Measurements from ENCODE around the gene RNF223. TPM values are rescaled to one million over a fixed set of nuclear protein-coding genes. Genes with fewer than 3 reads are reported as not detected.

Gene RNF223
- total RNA-seq, 4 donors from 2014 or later = not detected

GRCh38 chr1:1094981-1095380 lies 20.9 kb upstream of the RNF223 start:
- no peak overlapping the region for H3K4me3 ChIP-seq
- H3K9me3 ChIP-seq = no peaks in the 10 kb centered on the region
- no peak overlapping the region for H3K27ac ChIP-seq
- 86 to 91% methylated on average over 7 of the region's 7 CpGs for WGBS, 2 donors
- H3K36me3 ChIP-seq = peaks cover 0 to 14% (median 0%) of the 10 kb centered on the region in 3 donors
- H3K4me1 ChIP-seq = no peaks in the 10 kb centered on the region
- no peak for DNase-seq (ENCODE audit: low spot score in 2 of 2)
- peaks cover 0 to 5% of the 10 kb centered on the region in 2 donors for H3K27me3 ChIP-seq
- TF ChIP-seq EP300 (IDR thresholded peaks at IDR 0.05) (no peak), POLR2A (IDR thresholded peaks at IDR 0.05) (no peak), CTCF (IDR thresholded peaks at IDR 0.05) (no peak)

- no peak for DNase-seq (ENCODE audit: low spot score in 2 of 2)
- Histone ChIP-seq H3K27me3 (peaks cover 0 to 4% of the 10 kb centered on the region in 2 donors), H3K27ac (no peak overlapping the region), H3K4me3 (no peak overlapping the region), H3K4me1 (no peaks in the 10 kb centered on the region), H3K9me3 (no peaks in the 10 kb centered on the region), H3K36me3 (peaks cover 0 to 27% (median 0%) of the 10 kb centered on the region in 3 donors)
- no peak for TF ChIP-seq EP300 (IDR thresholded peaks at IDR 0.05)
- no peak for TF ChIP-seq CTCF (IDR thresholded peaks at IDR 0.05)
- TF ChIP-seq POLR2A (IDR thresholded peaks at IDR 0.05) = no peak
- 84 to 88% methylated on average over 10 of the region's 10 CpGs for WGBS, 2 donors
Observed at GRCh38 chr1:1093610-1093943, 19.5 kb upstream of the RNF223 start.

- no peak for TF ChIP-seq EP300 (IDR thresholded peaks at IDR 0.05)
- no peak for TF ChIP-seq POLR2A (IDR thresholded peaks at IDR 0.05)
- TF ChIP-seq CTCF (IDR thresholded peaks at IDR 0.05) = no peak
- Histone ChIP-seq H3K4me3 (no peak overlapping the region), H3K27ac (no peak overlapping the region), H3K36me3 (peaks cover 0 to 27% (median 0%) of the 10 kb centered on the region in 3 donors), H3K9me3 (no peaks in the 10 kb centered on the region), H3K4me1 (no peaks in the 10 kb centered on the region), H3K27me3 (no peaks in the 10 kb centered on the region)
- DNase-seq (ENCODE audit: low spot score in 2 of 2) = no peak
- WGBS, 2 donors = 72 to 80% methylated on average over 14 of the region's 14 CpGs
Observed at GRCh38 chr1:1092894-1093609, 18.9 kb upstream of the RNF223 start.

- no peak for TF ChIP-seq POLR2A (IDR thresholded peaks at IDR 0.05)
- no peak for TF ChIP-seq EP300 (IDR thresholded peaks at IDR 0.05)
- H3K4me3 ChIP-seq = no peak overlapping the region
Observed at GRCh38 chr1:1092149-1092855, 18.2 kb upstream of the RNF223 start.

GRCh38 chr1:1091344-1092148 lies 17.4 kb upstream of the RNF223 start:
- no peak for TF ChIP-seq EP300 (IDR thresholded peaks at IDR 0.05)
- TF ChIP-seq POLR2A (IDR thresholded peaks at IDR 0.05) = no peak
- TF ChIP-seq CTCF (IDR thresholded peaks at IDR 0.05) = no peak
- DNase-seq (ENCODE audit: low spot score in 2 of 2) = no peak
- WGBS, 2 donors = 90 to 95% methylated on average over 24 to 28 of the region's 28 CpGs

More at GRCh38 chr1:1092149-1092855, 18.2 kb upstream of the RNF223 start:
- H3K27me3 ChIP-seq = no peaks in the 10 kb centered on the region
- H3K4me1 ChIP-seq = no peaks in the 10 kb centered on the region
- H3K9me3 ChIP-seq = no peaks in the 10 kb centered on the region
- H3K27ac ChIP-seq = no peak overlapping the region
- 93 to 97% methylated on average over 9 to 22 of the region's 28 CpGs for WGBS, 2 donors
- no peak for DNase-seq (ENCODE audit: low spot score in 2 of 2)
- H3K36me3 ChIP-seq = peaks cover 0 to 30% (median 0%) of the 10 kb centered on the region in 3 donors

More at GRCh38 chr1:1091344-1092148, 17.4 kb upstream of the RNF223 start:
- no peaks in the 10 kb centered on the region for H3K9me3 ChIP-seq
- H3K36me3 ChIP-seq = peaks cover 0 to 37% (median 0%) of the 10 kb centered on the region in 3 donors
- no peak overlapping the region for H3K4me3 ChIP-seq
- no peak overlapping the region for H3K27ac ChIP-seq
- H3K27me3 ChIP-seq = no peaks in the 10 kb centered on the region
- H3K4me1 ChIP-seq = no peaks in the 10 kb centered on the region

Data from tibial nerve (tissue), 4 donors.